ENCODE results near the gene LEPR. TPM values are rescaled to one million over a fixed set of nuclear protein-coding genes. Genes with fewer than 3 reads are reported as not detected.
"Not testable (repeated sequence)": the region's sequence is repeated elsewhere in the genome, so short reads cannot be mapped to it uniquely, and the experiment has no call there.

LEPR gene
- total and polyA plus RNA-seq, 4 donors = 42.0 to 103 (median 72.7) TPM

DNA sequence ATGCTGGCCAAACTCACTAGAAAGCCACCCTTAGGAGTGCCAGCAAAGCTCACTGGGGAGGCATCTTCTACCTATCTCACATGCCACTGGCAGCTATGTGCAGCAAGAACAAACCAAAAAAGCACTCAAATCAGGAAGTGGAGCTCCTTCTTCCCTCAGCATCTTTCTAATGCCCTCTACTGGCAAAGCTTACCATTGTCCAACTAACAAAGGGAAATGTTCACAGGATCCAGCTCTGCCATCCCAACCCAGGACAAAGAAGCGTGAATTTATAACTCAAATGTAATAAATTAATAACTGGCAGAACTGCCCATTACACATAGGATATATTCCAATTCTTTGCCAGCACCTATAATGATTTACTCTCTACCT, 38.9 kb downstream of the LEPR start:
- Histone ChIP-seq H3K4me3 (ENCODE audit: low read depth in 1 of 3, low read length in 3 of 3) (no peak overlapping the region), H3K27me3 (ENCODE audit: control insufficient read depth in 4 of 4, insufficient read depth in 4 of 4, low read length in 3 of 4) (no peaks in the 10 kb centered on the region), H3K4me1 (ENCODE audit: control insufficient read depth in 4 of 4, insufficient read depth in 4 of 4, low read length in 3 of 4) (peaks cover 0 to 3% (median 0%) of the 10 kb centered on the region in 4 donors), H3K27ac (ENCODE audit: low read depth in 1 of 2, low read length in 2 of 2) (no peak overlapping the region), H3K9ac (ENCODE audit: low read depth in 1 of 2, low read length in 2 of 2) (no peak overlapping the region), H3K9me3 (ENCODE audit: control insufficient read depth in 4 of 4, low read length in 3 of 4) (no peaks in the 10 kb centered on the region), H3K36me3 (ENCODE audit: control insufficient read depth in 4 of 4, insufficient read depth in 3 of 4, low read depth in 1 of 4, low read length in 3 of 4) (no peaks in the 10 kb centered on the region)
- no peak for DNase-seq (ENCODE audit: low spot score)
- TF ChIP-seq, protein P1, sequence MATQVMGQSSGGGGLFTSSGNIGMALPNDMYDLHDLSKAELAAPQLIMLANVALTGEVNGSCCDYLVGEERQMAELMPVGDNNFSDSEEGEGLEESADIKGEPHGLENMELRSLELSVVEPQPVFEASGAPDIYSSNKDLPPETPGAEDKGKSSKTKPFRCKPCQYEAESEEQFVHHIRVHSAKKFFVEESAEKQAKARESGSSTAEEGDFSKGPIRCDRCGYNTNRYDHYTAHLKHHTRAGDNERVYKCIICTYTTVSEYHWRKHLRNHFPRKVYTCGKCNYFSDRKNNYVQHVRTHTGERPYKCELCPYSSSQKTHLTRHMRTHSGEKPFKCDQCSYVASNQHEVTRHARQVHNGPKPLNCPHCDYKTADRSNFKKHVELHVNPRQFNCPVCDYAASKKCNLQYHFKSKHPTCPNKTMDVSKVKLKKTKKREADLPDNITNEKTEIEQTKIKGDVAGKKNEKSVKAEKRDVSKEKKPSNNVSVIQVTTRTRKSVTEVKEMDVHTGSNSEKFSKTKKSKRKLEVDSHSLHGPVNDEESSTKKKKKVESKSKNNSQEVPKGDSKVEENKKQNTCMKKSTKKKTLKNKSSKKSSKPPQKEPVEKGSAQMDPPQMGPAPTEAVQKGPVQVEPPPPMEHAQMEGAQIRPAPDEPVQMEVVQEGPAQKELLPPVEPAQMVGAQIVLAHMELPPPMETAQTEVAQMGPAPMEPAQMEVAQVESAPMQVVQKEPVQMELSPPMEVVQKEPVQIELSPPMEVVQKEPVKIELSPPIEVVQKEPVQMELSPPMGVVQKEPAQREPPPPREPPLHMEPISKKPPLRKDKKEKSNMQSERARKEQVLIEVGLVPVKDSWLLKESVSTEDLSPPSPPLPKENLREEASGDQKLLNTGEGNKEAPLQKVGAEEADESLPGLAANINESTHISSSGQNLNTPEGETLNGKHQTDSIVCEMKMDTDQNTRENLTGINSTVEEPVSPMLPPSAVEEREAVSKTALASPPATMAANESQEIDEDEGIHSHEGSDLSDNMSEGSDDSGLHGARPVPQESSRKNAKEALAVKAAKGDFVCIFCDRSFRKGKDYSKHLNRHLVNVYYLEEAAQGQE (IDR thresholded peaks at IDR 0.05) = no peak
- TF ChIP-seq HNF4A (conservative IDR thresholded peaks at IDR 0.05) (no peak), FOXA2 (IDR thresholded peaks at IDR 0.05) (no peak), TAF1 (conservative IDR thresholded peaks at IDR 0.05) (no peak), NR2F2 (IDR thresholded peaks at IDR 0.05) (no peak), RAD21 (IDR thresholded peaks at IDR 0.05) (peak; percentile 63 to 83), FOXA1 (IDR thresholded peaks at IDR 0.05) (no peak), GABPA (IDR thresholded peaks at IDR 0.05 in 1 of 2, conservative IDR thresholded peaks at IDR 0.05 in 1 of 2) (no peak), HNF4G (IDR thresholded peaks at IDR 0.05) (no peak), YY1 (IDR thresholded peaks at IDR 0.05) (no peak)
- TF ChIP-seq, protein P2, sequence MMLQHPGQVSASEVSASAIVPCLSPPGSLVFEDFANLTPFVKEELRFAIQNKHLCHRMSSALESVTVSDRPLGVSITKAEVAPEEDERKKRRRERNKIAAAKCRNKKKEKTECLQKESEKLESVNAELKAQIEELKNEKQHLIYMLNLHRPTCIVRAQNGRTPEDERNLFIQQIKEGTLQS (IDR thresholded peaks at IDR 0.05) = no peak
- TF ChIP-seq, protein P3, sequence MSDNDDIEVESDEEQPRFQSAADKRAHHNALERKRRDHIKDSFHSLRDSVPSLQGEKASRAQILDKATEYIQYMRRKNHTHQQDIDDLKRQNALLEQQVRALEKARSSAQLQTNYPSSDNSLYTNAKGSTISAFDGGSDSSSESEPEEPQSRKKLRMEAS (IDR thresholded peaks at IDR 0.05) = no peak
- TF ChIP-seq, protein P4, sequence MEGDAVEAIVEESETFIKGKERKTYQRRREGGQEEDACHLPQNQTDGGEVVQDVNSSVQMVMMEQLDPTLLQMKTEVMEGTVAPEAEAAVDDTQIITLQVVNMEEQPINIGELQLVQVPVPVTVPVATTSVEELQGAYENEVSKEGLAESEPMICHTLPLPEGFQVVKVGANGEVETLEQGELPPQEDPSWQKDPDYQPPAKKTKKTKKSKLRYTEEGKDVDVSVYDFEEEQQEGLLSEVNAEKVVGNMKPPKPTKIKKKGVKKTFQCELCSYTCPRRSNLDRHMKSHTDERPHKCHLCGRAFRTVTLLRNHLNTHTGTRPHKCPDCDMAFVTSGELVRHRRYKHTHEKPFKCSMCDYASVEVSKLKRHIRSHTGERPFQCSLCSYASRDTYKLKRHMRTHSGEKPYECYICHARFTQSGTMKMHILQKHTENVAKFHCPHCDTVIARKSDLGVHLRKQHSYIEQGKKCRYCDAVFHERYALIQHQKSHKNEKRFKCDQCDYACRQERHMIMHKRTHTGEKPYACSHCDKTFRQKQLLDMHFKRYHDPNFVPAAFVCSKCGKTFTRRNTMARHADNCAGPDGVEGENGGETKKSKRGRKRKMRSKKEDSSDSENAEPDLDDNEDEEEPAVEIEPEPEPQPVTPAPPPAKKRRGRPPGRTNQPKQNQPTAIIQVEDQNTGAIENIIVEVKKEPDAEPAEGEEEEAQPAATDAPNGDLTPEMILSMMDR (IDR thresholded peaks at IDR 0.05; ENCODE audit: low read depth, low read length, missing input control) = peak; percentile 40
- TF ChIP-seq, protein P5, sequence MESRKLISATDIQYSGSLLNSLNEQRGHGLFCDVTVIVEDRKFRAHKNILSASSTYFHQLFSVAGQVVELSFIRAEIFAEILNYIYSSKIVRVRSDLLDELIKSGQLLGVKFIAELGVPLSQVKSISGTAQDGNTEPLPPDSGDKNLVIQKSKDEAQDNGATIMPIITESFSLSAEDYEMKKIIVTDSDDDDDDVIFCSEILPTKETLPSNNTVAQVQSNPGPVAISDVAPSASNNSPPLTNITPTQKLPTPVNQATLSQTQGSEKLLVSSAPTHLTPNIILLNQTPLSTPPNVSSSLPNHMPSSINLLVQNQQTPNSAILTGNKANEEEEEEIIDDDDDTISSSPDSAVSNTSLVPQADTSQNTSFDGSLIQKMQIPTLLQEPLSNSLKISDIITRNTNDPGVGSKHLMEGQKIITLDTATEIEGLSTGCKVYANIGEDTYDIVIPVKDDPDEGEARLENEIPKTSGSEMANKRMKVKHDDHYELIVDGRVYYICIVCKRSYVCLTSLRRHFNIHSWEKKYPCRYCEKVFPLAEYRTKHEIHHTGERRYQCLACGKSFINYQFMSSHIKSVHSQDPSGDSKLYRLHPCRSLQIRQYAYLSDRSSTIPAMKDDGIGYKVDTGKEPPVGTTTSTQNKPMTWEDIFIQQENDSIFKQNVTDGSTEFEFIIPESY (IDR thresholded peaks at IDR 0.05) = no peak
- WGBS = 88% methylated on average over 1 of the region's 1 CpG

DNA sequence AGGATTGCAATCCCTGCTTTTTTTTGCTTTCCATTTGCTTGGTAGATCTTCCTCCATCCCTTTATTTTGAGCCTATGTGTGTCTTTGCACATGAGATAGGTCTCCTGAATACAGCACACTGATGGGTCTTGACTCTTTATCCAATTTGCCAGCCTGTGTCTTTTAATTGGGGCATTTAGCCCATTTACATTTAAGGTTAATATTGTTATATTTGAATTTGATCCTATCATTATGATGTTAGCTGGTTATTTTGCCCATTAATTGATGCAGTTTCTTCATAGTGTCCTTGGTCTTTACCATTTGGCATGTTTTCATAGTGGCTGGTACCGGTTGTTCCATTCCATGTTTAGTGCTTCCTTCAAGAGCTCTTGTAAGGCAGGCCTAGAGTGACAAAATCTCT, 45.4 kb downstream of the LEPR start:
- not testable (repeated sequence) for H3K27ac ChIP-seq (ENCODE audit: low read depth in 1 of 2, low read length in 2 of 2); H3K9ac ChIP-seq (ENCODE audit: low read depth in 1 of 2, low read length in 2 of 2); DNase-seq (ENCODE audit: low spot score); H3K36me3 ChIP-seq (ENCODE audit: control insufficient read depth in 4 of 4, insufficient read depth in 3 of 4, low read depth in 1 of 4, low read length in 3 of 4); H3K9me3 ChIP-seq (ENCODE audit: control insufficient read depth in 4 of 4, low read length in 3 of 4); H3K4me3 ChIP-seq (ENCODE audit: low read depth in 1 of 3, low read length in 3 of 3); H3K27me3 ChIP-seq (ENCODE audit: control insufficient read depth in 4 of 4, insufficient read depth in 4 of 4, low read length in 3 of 4)
- H3K4me1 ChIP-seq (ENCODE audit: control insufficient read depth in 4 of 4, insufficient read depth in 4 of 4, low read length in 3 of 4) = peaks cover 5 to 19% (median 14%) of the 10 kb centered on the region in 4 donors
- WGBS = 94% methylated on average over 1 of the region's 1 CpG

Measured in liver (tissue), 9 donors.